ENCODE results near the gene MACROD1.

- TF ChIP-seq, protein P1, sequence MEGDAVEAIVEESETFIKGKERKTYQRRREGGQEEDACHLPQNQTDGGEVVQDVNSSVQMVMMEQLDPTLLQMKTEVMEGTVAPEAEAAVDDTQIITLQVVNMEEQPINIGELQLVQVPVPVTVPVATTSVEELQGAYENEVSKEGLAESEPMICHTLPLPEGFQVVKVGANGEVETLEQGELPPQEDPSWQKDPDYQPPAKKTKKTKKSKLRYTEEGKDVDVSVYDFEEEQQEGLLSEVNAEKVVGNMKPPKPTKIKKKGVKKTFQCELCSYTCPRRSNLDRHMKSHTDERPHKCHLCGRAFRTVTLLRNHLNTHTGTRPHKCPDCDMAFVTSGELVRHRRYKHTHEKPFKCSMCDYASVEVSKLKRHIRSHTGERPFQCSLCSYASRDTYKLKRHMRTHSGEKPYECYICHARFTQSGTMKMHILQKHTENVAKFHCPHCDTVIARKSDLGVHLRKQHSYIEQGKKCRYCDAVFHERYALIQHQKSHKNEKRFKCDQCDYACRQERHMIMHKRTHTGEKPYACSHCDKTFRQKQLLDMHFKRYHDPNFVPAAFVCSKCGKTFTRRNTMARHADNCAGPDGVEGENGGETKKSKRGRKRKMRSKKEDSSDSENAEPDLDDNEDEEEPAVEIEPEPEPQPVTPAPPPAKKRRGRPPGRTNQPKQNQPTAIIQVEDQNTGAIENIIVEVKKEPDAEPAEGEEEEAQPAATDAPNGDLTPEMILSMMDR (IDR thresholded peaks at IDR 0.05): peak; percentile 94 to 99 (median 97)
- TF ChIP-seq POLR2A (IDR thresholded peaks at IDR 0.05) (no peak), POLR2AphosphoS5 (IDR thresholded peaks at IDR 0.05) (peak; percentile 56)
Observed at GRCh38 chr11:64152841-64153691, 12.8 kb downstream of the MACROD1 start.

All from prostate gland (tissue), 2 donors.